Measurements from ENCODE around the gene LTB4R2.
"Not testable (repeated sequence)": the region's sequence is repeated elsewhere in the genome, so short reads cannot be mapped to it uniquely, and the experiment has no call there.

The LTB4R2 gene

GRCh38 chr14:24338843-24339242 is 28.9 kb downstream of the LTB4R2 start:
- DNase-seq (ENCODE audit: low read depth in 2 of 3, low spot score in 2 of 3) = no peak

- DNase-seq (ENCODE audit: low read depth in 2 of 3, low spot score in 2 of 3) = no peak
These were observed 29.6 kb downstream of the LTB4R2 start, which contains the start of gene RIPK3 for GRCh38 chr14:24339284-24340151. Gene RIPK3, minus strand, starts transcription at chr14:24339991. Its CDS starts 165 bp downstream, at chr14:24339826.

- DNase-seq (ENCODE audit: low read depth in 2 of 3, low spot score in 2 of 3) = no peak
These were observed 30.7 kb downstream of the LTB4R2 start for GRCh38 chr14:24340606-24341005.

- no peak for DNase-seq (ENCODE audit: low read depth in 2 of 3, low spot score in 2 of 3)
These were observed 32.9 kb downstream of the LTB4R2 start for GRCh38 chr14:24342889-24343288.

GRCh38 chr14:24343795-24344660 is 34.1 kb downstream of the LTB4R2 start:
- DNase-seq (ENCODE audit: low read depth in 2 of 3, low spot score in 2 of 3) = no peak

GRCh38 chr14:24347134-24347533 is 37.2 kb downstream of the LTB4R2 start:
- no peak for DNase-seq (ENCODE audit: low read depth in 2 of 3, low spot score in 2 of 3)

GRCh38 chr14:24348186-24348585 is 38.2 kb downstream of the LTB4R2 start:
- no peak for DNase-seq (ENCODE audit: low read depth in 2 of 3, low spot score in 2 of 3)

- DNase-seq (ENCODE audit: low read depth in 2 of 3, low spot score in 2 of 3) = no peak
These were observed 39.8 kb downstream of the LTB4R2 start for GRCh38 chr14:24349742-24350141.

- no peak for DNase-seq (ENCODE audit: low read depth in 2 of 3, low spot score in 2 of 3)
These were observed 41.6 kb downstream of the LTB4R2 start for GRCh38 chr14:24351517-24351916.

GRCh38 chr14:24353559-24354481 is 43.9 kb downstream of the LTB4R2 start:
- DNase-seq (ENCODE audit: low read depth in 2 of 3, low spot score in 2 of 3) = no peak

- not testable (repeated sequence) for DNase-seq (ENCODE audit: low read depth in 2 of 3, low spot score in 2 of 3)
These were observed 44.5 kb downstream of the LTB4R2 start for GRCh38 chr14:24354482-24354825.

GRCh38 chr14:24355009-24355408 is 45.1 kb downstream of the LTB4R2 start:
- no peak for DNase-seq (ENCODE audit: low read depth in 2 of 3, low spot score in 2 of 3)

GRCh38 chr14:24356208-24356607 is 46.3 kb downstream of the LTB4R2 start:
- no peak for DNase-seq (ENCODE audit: low read depth in 2 of 3, low spot score in 2 of 3)

GRCh38 chr14:24360281-24360680 is 50.3 kb downstream of the LTB4R2 start:
- DNase-seq (ENCODE audit: low read depth in 2 of 3, low spot score in 2 of 3) = no peak

- DNase-seq (ENCODE audit: low read depth in 2 of 3, low spot score in 2 of 3) = no peak
These were observed 51.4 kb downstream of the LTB4R2 start for GRCh38 chr14:24361326-24361725.
